ENCODE measurements around the gene CTNNA3. TPM values are rescaled to one million over a fixed set of nuclear protein-coding genes. Genes with fewer than 3 reads are reported as not detected.

Gene CTNNA3
- total RNA-seq, 2 donors from 2014 or later: under 0.01 to 0.33 TPM

DNA sequence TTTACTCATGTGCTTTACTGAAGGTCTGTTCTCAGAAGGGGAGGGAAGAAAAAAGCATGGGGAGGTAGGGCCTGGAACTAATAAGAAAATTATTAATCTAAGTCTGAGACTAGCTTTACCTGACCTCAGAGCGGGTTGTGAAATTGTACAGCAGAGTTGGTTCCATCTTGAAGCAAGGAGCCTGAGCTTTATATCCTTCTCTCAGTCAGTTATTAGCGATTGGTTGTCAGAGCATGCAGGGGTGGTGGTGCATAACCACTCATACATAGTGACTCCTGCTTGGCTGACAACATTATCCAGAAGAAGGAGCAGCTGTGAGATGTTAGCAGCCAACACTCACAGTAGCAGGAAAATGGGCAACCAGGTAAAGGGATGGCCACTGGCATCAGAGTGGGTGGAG, 1746.5 kb downstream of the CTNNA3 start:
- intact Hi-C loops (cut with DNase I): no loop called here
- TF ChIP-seq POLR2A (IDR thresholded peaks at IDR 0.05): no peak
- TF ChIP-seq, protein P1, sequence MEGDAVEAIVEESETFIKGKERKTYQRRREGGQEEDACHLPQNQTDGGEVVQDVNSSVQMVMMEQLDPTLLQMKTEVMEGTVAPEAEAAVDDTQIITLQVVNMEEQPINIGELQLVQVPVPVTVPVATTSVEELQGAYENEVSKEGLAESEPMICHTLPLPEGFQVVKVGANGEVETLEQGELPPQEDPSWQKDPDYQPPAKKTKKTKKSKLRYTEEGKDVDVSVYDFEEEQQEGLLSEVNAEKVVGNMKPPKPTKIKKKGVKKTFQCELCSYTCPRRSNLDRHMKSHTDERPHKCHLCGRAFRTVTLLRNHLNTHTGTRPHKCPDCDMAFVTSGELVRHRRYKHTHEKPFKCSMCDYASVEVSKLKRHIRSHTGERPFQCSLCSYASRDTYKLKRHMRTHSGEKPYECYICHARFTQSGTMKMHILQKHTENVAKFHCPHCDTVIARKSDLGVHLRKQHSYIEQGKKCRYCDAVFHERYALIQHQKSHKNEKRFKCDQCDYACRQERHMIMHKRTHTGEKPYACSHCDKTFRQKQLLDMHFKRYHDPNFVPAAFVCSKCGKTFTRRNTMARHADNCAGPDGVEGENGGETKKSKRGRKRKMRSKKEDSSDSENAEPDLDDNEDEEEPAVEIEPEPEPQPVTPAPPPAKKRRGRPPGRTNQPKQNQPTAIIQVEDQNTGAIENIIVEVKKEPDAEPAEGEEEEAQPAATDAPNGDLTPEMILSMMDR (IDR thresholded peaks at IDR 0.05): no peak
- Histone ChIP-seq H3K4me1 (no peaks in the 10 kb centered on the region), H3K27me3 (no peaks in the 10 kb centered on the region), H3K9me3 (no peaks in the 10 kb centered on the region), H3K4me3 (no peak overlapping the region), H3K27ac (no peak overlapping the region), H3K36me3 (replicated peaks in 1 of 2; ENCODE audit: insufficient read depth in 1 of 2, low read depth in 2 of 2) (no peaks in the 10 kb centered on the region)
- WGBS, 2 donors: 24 to 61% methylated on average over 2 of the region's 2 CpGs
- ATAC-seq (no peak), DNase-seq (no peak)

DNA sequence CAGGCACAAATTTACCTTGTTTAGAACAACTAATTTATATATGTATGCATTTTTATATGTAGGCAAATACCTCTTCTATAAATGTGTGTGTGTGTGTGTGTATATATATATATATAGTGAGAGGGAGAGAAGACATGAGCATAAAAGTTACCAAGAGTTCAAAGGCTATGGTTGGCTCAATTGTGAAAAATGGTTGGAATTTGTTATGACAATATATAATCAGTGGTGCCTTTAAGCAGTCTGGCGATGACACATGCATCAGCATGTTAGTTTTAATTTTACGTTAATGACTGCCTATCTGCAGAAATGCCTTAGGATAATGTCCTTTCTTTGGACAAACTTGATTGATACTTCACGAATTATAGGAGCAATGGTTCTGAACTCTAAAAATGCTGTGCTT, 1750.9 kb downstream of the CTNNA3 start:
- no peaks in the 10 kb centered on the region for H3K27me3 ChIP-seq
- intact Hi-C loops (cut with DNase I): no loop called here
- no peaks in the 10 kb centered on the region for H3K9me3 ChIP-seq
- no peak for ATAC-seq
- no peak overlapping the region for H3K27ac ChIP-seq
- H3K4me3 ChIP-seq: no peak overlapping the region
- H3K4me1 ChIP-seq: no peaks in the 10 kb centered on the region
- WGBS, 2 donors: 81% methylated on average over 3 of the region's 3 CpGs
- no peaks in the 10 kb centered on the region for H3K36me3 ChIP-seq (replicated peaks in 1 of 2; ENCODE audit: insufficient read depth in 1 of 2, low read depth in 2 of 2)
- no peak for DNase-seq
- TF ChIP-seq, protein P1 (IDR thresholded peaks at IDR 0.05): no peak
- no peak for TF ChIP-seq POLR2A (IDR thresholded peaks at IDR 0.05)

DNA sequence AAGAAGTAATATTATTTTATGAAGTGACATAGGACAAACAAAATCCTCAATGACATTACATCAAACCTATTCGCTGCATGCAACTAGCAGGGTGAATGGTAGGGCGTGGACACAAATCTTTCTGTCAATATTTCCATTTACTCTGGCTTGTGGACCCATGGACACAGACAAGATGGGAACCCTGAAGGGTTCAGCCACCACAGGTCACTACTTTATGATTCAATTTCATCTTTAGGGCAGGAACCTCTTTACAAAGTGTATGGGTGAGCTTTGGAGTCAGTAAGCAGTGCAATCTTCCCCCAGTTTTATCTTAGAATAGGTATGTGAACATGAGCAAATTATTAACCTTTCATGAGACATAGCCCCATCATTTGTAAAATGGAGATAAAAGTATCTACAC, 1752.5 kb downstream of the CTNNA3 start:
- no peak for ATAC-seq
- no peaks in the 10 kb centered on the region for H3K9me3 ChIP-seq
- intact Hi-C loops (cut with DNase I): no loop called here
- TF ChIP-seq, protein P1 (IDR thresholded peaks at IDR 0.05): no peak
- TF ChIP-seq POLR2A (IDR thresholded peaks at IDR 0.05): no peak
- H3K36me3 ChIP-seq (replicated peaks in 1 of 2; ENCODE audit: insufficient read depth in 1 of 2, low read depth in 2 of 2): no peaks in the 10 kb centered on the region
- no peaks in the 10 kb centered on the region for H3K27me3 ChIP-seq
- H3K27ac ChIP-seq: no peak overlapping the region
- DNase-seq: no peak
- no peaks in the 10 kb centered on the region for H3K4me1 ChIP-seq
- no peak overlapping the region for H3K4me3 ChIP-seq
- 82 to 91% methylated on average over 2 of the region's 2 CpGs for WGBS, 2 donors

DNA sequence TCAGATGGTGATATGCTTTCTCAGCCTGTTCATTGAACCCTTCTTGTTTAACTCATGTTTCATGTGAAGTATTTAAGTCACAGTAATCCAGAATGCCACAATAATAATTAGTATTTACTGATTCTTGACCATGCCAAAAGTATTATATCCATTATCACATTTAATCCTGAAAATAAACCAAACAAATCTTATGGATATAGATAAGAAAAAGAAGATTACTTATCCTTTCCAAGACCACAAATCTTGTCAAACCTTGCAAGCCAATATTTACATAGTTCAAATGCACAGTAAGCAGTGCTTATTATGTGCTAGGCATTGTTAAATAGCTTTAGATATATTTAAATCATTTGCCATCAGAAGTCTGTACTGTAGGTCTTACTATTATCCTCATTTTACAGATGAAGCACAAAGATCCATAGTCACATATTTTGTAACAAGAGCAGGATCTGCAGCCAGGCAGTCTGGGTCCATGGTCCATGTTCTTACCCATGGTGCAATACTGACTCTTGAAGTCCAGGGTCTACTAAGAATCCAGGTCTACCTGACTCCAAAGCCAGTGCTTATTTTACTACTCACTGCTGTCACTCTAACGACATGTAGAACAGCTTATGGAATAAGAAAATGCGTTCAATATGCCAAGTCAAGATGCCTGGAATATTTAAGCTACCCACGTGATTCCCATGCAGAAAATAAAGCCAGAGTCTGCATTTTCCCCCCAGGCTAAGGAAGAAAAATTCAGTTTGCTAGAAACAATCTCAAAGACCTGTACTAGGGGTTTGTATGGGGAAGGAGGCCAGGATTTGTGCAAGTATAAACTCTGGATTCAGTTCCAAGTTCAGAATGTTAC, 1755.0 kb downstream of the CTNNA3 start:
- no peak for ATAC-seq
- Histone ChIP-seq H3K27ac (no peak overlapping the region), H3K9me3 (no peaks in the 10 kb centered on the region), H3K27me3 (no peaks in the 10 kb centered on the region), H3K36me3 (replicated peaks in 1 of 2; ENCODE audit: insufficient read depth in 1 of 2, low read depth in 2 of 2) (no peaks in the 10 kb centered on the region), H3K4me3 (no peak overlapping the region), H3K4me1 (no peaks in the 10 kb centered on the region)
- intact Hi-C loops (cut with DNase I): no loop called here
- no peak for TF ChIP-seq POLR2A (IDR thresholded peaks at IDR 0.05)
- TF ChIP-seq, protein P1 (IDR thresholded peaks at IDR 0.05): no peak
- no peak for DNase-seq
- 40 to 64% methylated on average over 3 of the region's 3 CpGs for WGBS, 2 donors

DNA sequence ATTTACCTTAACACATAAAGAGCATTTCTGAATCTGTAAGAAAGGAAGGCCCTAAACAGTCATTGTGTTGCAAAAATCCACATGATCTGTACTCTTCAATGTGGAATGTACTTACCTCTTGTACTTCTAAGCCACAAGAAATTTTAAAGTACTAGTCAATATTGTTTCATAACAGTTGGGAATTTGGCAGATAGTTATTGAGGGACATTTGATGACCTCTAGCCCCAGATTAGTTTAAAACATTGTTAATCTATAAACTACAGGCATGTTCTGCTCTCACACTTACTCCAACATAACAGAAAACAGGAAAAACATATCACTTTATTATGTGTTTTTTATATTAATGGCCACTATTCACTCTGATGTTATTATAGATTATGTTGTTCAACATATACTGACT, 1755.9 kb downstream of the CTNNA3 start:
- Histone ChIP-seq H3K4me3 (no peak overlapping the region), H3K27ac (no peak overlapping the region), H3K9me3 (no peaks in the 10 kb centered on the region), H3K27me3 (no peaks in the 10 kb centered on the region), H3K4me1 (no peaks in the 10 kb centered on the region), H3K36me3 (replicated peaks in 1 of 2; ENCODE audit: insufficient read depth in 1 of 2, low read depth in 2 of 2) (no peaks in the 10 kb centered on the region)
- DNase-seq (no peak), ATAC-seq (no peak)
- intact Hi-C loops (cut with DNase I): no loop called here
- TF ChIP-seq POLR2A (IDR thresholded peaks at IDR 0.05): no peak
- TF ChIP-seq, protein P1 (IDR thresholded peaks at IDR 0.05): no peak
